ENCODE results near the gene KRT7. TPM values are rescaled to one million over a fixed set of nuclear protein-coding genes. Genes with fewer than 3 reads are reported as not detected.
"Not testable (repeated sequence)": the region's sequence is repeated elsewhere in the genome, so short reads cannot be mapped to it uniquely, and the experiment has no call there.

Gene KRT7
- total RNA-seq, 3 donors from 2014 or later = 1.0 to 6.4 (median 1.7) TPM

- intact Hi-C loops (cut with DNase I, micrococcal nuclease) = no loop called here
- H3K4me3 ChIP-seq = no peak overlapping the region
- no peaks in the 10 kb centered on the region for H3K9me3 ChIP-seq
- no peak for TF ChIP-seq CTCF (IDR thresholded peaks at IDR 0.05)
- ATAC-seq (no peak), DNase-seq (no peak)
- no peaks in the 10 kb centered on the region for H3K36me3 ChIP-seq (ENCODE audit: low read depth)
- no peaks in the 10 kb centered on the region for H3K4me1 ChIP-seq (ENCODE audit: low read depth)
These were observed 17.3 kb downstream of the KRT7 start for GRCh38 chr12:52250048-52250990.

- no peaks in the 10 kb centered on the region for H3K4me1 ChIP-seq (ENCODE audit: low read depth)
- no peaks in the 10 kb centered on the region for H3K9me3 ChIP-seq
- no peaks in the 10 kb centered on the region for H3K36me3 ChIP-seq (ENCODE audit: low read depth)
- ATAC-seq (no peak), DNase-seq (no peak)
- no peak for TF ChIP-seq CTCF (IDR thresholded peaks at IDR 0.05)
- intact Hi-C loops (cut with DNase I, micrococcal nuclease) = no loop called here
- H3K4me3 ChIP-seq = no peak overlapping the region
These were observed 18.5 kb downstream of the KRT7 start for GRCh38 chr12:52251367-52252051.

- H3K9me3 ChIP-seq; H3K4me3 ChIP-seq; H3K36me3 ChIP-seq (ENCODE audit: low read depth); ATAC-seq; intact Hi-C loops (cut with DNase I, micrococcal nuclease); DNase-seq; H3K4me1 ChIP-seq (ENCODE audit: low read depth): not testable (repeated sequence)
These were observed 19.2 kb downstream of the KRT7 start for GRCh38 chr12:52252175-52252615.

GRCh38 chr12:52252728-52253343 is 19.8 kb downstream of the KRT7 start:
- Histone ChIP-seq H3K4me3 (no peak overlapping the region), H3K9me3 (no peaks in the 10 kb centered on the region), H3K4me1 (ENCODE audit: low read depth) (no peaks in the 10 kb centered on the region), H3K36me3 (ENCODE audit: low read depth) (no peaks in the 10 kb centered on the region)
- DNase-seq = no peak
- intact Hi-C loops (cut with DNase I, micrococcal nuclease) = no loop called here
- ATAC-seq = no peak
- TF ChIP-seq CTCF (IDR thresholded peaks at IDR 0.05) = no peak

GRCh38 chr12:52253391-52254179 is 20.5 kb downstream of the KRT7 start:
- Histone ChIP-seq H3K36me3 (ENCODE audit: low read depth) (no peaks in the 10 kb centered on the region), H3K9me3 (no peaks in the 10 kb centered on the region), H3K4me3 (no peak overlapping the region), H3K4me1 (ENCODE audit: low read depth) (peaks cover 3% of the 10 kb centered on the region)
- ATAC-seq (no peak), DNase-seq (no peak)
- no peak for TF ChIP-seq CTCF (IDR thresholded peaks at IDR 0.05)
- intact Hi-C loops (cut with DNase I, micrococcal nuclease) = no loop called here
